ENCODE measurements around the gene UBR2. TPM values are rescaled to one million over a fixed set of nuclear protein-coding genes. Genes with fewer than 3 reads are reported as not detected.
A peak's percentile ranks its signal among the peaks of the same experiment; 100 is the strongest.

The UBR2 gene
- total and polyA plus RNA-seq, 7 donors, result 9.4 to 40.2 (median 33.6) TPM

DNA sequence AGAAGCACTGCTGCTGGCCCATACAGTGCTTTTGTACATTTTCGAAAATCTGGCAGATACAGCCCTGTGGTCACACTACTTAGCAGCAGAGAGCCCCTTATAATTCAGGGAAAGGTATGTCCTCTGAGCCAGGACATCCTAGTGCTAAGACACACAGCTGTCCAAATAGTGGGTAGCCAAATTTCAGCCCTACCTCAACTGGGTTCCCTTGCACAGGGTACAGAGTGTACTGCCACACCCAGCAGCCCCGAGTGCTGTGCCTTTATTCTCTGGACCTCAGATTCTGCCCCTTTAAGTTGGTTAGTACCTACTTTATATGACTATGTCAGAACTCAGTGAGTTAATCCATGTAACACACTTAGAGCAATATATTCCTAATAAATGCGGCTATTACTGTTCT lies 111.0 kb downstream of the UBR2 start:
- ATAC-seq (peak; percentile 88 to 97 (median 92)), DNase-seq (peak in 1 of 2 donors; percentile 76)
- Histone ChIP-seq H3K27me3 (ENCODE audit: insufficient read depth in 3 of 3, low read length in 2 of 3) (no peaks in the 10 kb centered on the region), H3K9me3 (no peaks in the 10 kb centered on the region), H3K27ac (peak overlapping the region; percentile 71), H3K36me3 (ENCODE audit: insufficient read depth in 1 of 2, low read depth in 1 of 2) (peaks cover 5 to 100% of the 10 kb centered on the region in 2 donors), H3K4me1 (peaks cover 38% of the 10 kb centered on the region), H3K4me3 (peak overlapping the region; percentile 1)
- intact Hi-C loops (cut with DNase I), result no loop called here
- no peak for TF ChIP-seq CTCF (IDR thresholded peaks at IDR 0.05)
- WGBS, 3 donors, result 37 to 58% (median 40%) methylated on average over 3 of the region's 3 CpGs

DNA sequence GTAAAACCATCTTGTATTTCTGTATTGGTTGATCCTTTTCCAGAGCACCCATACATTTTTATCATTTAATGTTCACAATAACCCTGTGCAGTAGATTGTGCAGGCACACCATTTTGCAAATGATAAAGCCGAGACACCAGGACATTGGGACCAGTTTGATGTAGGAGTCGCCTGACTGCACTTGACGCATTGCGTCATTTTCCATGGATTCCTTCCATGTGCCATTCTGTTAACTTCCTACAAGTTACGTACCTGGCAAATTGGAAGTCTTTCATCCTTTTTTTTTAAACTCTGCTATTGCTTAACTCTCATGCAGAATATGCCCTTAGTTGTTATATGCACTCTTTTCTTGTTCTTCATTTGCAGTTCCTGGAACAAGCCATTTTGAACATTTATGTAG lies 115.5 kb downstream of the UBR2 start:
- Histone ChIP-seq H3K27me3 (ENCODE audit: insufficient read depth in 3 of 3, low read length in 2 of 3) (no peaks in the 10 kb centered on the region), H3K9me3 (no peaks in the 10 kb centered on the region), H3K27ac (no peak overlapping the region), H3K4me1 (peaks cover 30% of the 10 kb centered on the region), H3K4me3 (no peak overlapping the region), H3K36me3 (ENCODE audit: insufficient read depth in 1 of 2, low read depth in 1 of 2) (peaks cover 5 to 100% of the 10 kb centered on the region in 2 donors)
- TF ChIP-seq CTCF (IDR thresholded peaks at IDR 0.05), result no peak
- intact Hi-C loops (cut with DNase I), result no loop called here
- 82 to 94% (median 85%) methylated on average over 5 of the region's 5 CpGs for WGBS, 3 donors
- ATAC-seq (no peak), DNase-seq (no peak)

DNA sequence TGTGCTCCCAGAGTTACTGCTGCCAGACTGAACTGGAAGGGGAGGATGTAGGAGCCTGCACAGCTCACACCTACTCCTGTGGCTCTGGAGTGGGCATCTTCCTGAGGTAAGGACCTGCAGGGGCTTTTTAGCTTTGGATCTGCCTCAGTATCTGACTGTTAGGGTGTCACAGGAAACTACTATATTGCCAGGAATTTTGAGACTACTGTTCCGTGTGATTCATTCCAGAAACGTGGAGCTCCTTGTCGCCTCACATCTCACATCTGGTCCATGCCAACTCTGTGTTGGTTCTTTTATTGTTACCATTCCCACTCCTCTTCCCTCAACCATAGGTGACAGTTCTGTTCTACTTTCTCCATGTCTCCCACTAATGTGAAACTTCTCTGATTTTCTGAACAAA lies 124.5 kb downstream of the UBR2 start:
- intact Hi-C loops (cut with DNase I), result no loop called here
- no peak for DNase-seq
- Histone ChIP-seq H3K36me3 (ENCODE audit: insufficient read depth in 1 of 2, low read depth in 1 of 2) (peaks cover 10 to 93% of the 10 kb centered on the region in 2 donors), H3K9me3 (no peaks in the 10 kb centered on the region), H3K4me1 (peaks cover 39% of the 10 kb centered on the region), H3K4me3 (no peak overlapping the region), H3K27me3 (ENCODE audit: insufficient read depth in 3 of 3, low read length in 2 of 3) (no peaks in the 10 kb centered on the region), H3K27ac (peak overlapping the region; percentile 81)
- no peak for TF ChIP-seq CTCF (IDR thresholded peaks at IDR 0.05)
- ATAC-seq, result no peak
- WGBS, 3 donors, result 50 to 71% (median 52%) methylated on average over 3 of the region's 3 CpGs

GRCh38 chr6:42689371-42689770 lies 125.5 kb downstream of the UBR2 start:
- WGBS, 3 donors, result 72 to 83% (median 73%) methylated on average over 7 of the region's 7 CpGs
- Histone ChIP-seq H3K9me3 (no peaks in the 10 kb centered on the region), H3K27ac (peak overlapping the region; percentile 81), H3K4me1 (peaks cover 50% of the 10 kb centered on the region), H3K27me3 (ENCODE audit: insufficient read depth in 3 of 3, low read length in 2 of 3) (no peaks in the 10 kb centered on the region), H3K4me3 (no peak overlapping the region), H3K36me3 (ENCODE audit: insufficient read depth in 1 of 2, low read depth in 1 of 2) (peaks cover 10 to 91% of the 10 kb centered on the region in 2 donors)
- TF ChIP-seq CTCF (IDR thresholded peaks at IDR 0.05), result no peak
- DNase-seq (no peak), ATAC-seq (peak; percentile 31 to 67 (median 50))
- intact Hi-C loops (cut with DNase I), result no loop called here

- WGBS, 3 donors, result 89 to 93% (median 90%) methylated on average over 5 of the region's 5 CpGs
- Histone ChIP-seq H3K27me3 (ENCODE audit: insufficient read depth in 3 of 3, low read length in 2 of 3) (no peaks in the 10 kb centered on the region), H3K36me3 (ENCODE audit: insufficient read depth in 1 of 2, low read depth in 1 of 2) (peaks cover 6 to 84% of the 10 kb centered on the region in 2 donors), H3K27ac (peak overlapping the region; percentile 81), H3K9me3 (no peaks in the 10 kb centered on the region), H3K4me3 (no peak overlapping the region), H3K4me1 (peaks cover 57% of the 10 kb centered on the region)
- ATAC-seq (peak in 2 of 4 donors; percentile 33 to 44), DNase-seq (no peak)
- no peak for TF ChIP-seq CTCF (IDR thresholded peaks at IDR 0.05)
- intact Hi-C loops (cut with DNase I), result no loop called here
Observed at GRCh38 chr6:42690151-42690702, 126.4 kb downstream of the UBR2 start.
